Activated CD4-positive, CD25-positive, alpha-beta regulatory T cell treated with anti-CD3 and anti-CD28 coated beads, Interleukin-2, amount 50 U/mL, for 16 hours (primary cell): ENCODE results near the gene MMP11.

ENCODE experiments used
- DNase-seq: peaks from one replicate; pipeline ENCODE4 v3.0.0-alpha.2; 2020; ENCODE audit warnings: low read depth, low spot score

The MMP11 gene

DNA sequence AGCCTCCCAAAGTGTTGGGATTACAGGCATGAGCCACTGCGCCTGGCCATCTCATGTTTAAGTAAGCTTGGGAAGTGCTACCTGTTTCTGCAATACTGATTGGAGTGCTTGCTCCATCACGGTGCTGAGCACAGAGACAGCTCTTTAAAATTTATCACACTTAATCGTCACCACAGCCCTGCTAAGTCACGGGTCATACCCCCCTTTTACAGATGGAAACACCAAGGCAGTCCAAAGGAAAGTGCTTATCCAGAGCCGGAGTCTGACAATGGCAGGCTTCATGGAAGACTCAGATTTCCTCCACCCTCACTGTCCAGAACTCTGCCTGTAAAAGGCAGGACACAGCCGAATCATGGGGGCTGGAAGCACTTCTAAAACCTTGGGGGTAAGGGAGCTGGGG, 12.6 kb upstream of the MMP11 start:
- DNase-seq = no peak

GRCh38 chr22:23762842-23763578, 9.6 kb upstream of the MMP11 start, which contains the start of gene C22orf15:
Gene C22orf15, plus strand, starts transcription at chr22:23762990. Its CDS starts 317 bp downstream, at chr22:23763307.
- no peak for DNase-seq

- no peak for DNase-seq
These were observed 9.1 kb upstream of the MMP11 start for GRCh38 chr22:23763579-23763945.

- no peak for DNase-seq
These were observed 8.7 kb upstream of the MMP11 start for GRCh38 chr22:23763954-23764353.

GRCh38 chr22:23764899-23765881, 7.5 kb upstream of the MMP11 start:
- DNase-seq = no peak

GRCh38 chr22:23767303-23767672, 5.4 kb upstream of the MMP11 start:
- DNase-seq = no peak

DNA sequence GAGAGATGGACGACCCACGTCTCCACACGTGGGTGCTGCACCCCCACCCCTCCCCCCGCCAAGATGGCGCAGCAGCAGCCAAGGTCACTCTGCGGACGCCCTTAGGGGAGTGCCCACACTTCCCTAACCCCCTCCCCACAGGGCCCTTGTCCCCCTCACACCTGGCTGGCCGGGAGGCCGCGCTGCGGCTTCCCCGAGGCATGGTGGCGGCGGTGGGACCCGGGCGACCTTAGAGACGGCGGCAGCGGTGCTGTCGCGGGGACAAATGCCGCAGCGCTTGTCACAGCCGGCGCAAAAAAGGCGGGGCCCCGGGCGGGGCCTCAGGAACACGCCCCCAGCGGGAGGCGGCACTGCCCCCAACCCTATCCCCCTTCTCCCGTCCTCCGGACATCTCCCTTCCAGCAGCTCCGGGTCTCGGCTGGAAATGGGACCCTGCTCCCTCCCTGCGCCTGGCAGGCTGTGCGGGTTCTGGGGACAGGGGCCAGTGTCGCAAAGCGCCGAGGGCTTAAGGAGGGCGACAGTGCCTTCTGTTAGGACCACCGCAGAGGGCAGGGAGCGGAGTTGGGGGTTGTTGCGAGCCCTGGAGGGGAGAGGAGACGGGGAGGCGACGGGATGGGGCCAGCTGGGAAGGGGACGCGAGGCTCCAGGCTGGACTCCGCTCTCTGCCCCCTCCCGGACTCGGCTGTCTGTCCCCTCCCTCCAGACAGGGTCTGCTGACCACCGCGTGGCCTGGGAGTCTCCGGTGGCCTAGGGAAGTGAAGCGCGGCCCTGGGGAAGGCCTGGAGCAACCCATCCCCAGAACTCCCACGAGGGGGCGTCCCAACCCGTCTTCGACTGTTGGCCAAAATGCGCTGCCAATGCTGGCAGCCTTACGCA, 4.7 kb upstream of the MMP11 start, which contains the start of gene CHCHD10:
Gene CHCHD10, minus strand, starts transcription at position 300 of the 876 bp plus-strand sequence. Its CDS starts 98 bp downstream, at position 202.
- DNase-seq = peak; percentile 50

DNA sequence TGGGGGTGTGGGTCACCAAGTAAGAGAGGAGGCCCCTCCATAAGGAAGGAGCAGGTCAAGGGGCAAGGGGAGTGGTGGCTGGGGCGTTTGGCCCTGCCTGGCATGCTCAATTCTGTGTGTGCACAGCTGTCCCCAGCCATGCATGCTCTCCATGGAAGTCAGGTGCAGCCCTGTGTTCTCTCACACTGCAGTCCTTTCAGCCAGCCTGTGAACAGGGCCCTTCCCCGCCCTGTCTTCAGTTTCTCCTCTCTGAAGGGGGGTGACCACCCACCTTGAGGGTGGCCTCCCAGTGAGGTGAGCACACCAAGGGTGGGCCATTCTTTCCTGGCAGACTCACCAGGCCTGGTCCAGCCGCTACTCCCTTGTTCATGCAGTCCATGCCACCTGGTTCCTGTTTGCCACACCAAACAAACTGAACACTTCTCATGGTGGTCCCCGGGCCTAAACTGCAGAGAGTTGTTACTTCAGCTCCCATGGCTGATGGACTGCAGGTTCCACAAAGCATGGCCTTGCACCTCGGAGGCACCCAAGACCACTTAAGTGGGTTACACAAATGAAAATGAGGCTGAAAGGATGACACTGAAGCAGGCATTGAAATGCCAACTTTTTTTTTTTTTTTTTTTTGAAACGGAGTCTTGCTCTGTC, 3.2 kb upstream of the MMP11 start:
- DNase-seq = no peak

DNA sequence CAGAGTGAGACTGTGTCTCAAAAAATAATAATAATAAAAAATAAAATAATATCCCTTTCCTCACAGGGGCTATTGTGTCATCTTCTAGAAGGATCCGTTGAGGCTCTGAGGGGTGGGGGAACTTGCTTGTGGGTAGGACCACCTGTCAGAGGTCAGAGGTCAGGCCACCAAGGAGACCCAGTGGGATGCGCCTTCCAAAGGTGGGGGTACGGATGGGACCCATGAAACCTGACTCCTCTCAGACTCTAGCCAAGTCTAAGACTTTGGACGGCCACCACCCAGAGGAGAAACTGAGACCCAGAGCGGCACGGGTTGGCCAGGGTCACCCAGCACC, 367 bp upstream of the MMP11 start:
- no peak for DNase-seq

DNA sequence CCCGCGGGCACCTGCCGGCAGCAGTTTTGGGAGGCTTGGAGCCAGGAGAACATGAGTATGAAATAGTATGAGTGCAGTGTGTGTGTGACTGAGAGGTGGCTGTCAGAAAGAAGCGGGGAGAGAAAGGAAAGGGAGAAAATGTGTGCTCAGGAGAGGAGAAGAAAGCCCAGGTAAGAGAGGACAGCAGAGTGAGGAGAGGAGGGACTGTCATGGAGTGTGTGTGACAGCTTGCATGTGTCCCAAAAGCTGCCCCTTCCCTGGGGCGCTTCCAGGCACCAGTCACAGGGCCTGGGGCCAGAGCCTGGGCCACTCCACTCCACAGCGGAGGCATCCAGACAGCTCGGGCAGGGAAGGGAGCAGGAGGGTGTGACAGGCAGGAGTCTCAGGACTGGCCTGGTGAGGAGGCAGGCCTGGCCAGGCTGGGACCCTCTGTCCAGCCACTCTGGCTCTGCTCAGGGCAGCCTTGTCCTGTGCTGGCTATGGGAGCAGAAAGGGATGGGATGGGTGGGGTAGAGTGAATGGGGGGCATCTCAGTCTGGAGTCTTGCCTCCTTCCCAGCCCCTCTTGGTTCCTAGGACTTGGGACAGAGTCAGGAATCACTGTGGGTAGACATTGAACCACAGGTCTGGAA, 949 bp downstream of the MMP11 start:
- DNase-seq = no peak

DNA sequence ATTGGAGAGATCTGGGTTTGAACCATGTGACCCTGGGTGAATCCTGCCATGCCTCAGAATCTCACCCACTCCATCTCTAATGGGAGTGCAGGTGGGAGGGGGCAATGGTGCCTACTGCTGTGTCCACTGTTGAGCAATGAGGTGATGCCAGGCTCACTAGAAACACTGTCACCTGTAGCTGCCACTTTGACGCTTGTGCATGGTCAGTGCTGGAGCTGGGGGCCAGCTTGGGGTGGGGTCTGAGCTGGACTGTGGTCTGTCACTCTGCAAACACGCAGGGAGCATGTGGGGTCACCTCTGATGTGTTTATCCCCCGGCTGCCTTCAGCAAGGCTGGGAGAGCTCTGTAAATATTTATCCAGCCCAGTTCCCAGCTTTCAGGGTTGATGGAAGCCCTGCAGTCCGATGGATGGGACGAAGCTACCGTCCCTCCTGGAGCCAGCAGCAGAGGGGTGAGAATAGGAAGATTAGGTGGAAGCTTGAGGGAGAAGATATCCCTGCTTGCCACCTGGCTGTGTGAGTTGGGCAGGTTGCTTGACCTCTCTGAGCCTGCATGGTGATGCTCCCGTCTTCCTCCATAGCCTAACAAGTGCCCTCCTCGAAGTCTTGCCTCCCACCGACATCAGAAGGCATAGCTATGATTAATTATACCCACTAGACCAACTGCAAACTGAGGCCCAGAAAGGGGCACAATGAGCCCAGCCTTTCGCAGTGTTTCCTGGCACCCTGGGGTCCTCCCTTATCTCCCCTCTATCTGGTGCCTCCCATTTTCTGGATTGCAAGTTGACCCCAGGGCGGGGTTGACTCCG, 1.7 kb downstream of the MMP11 start:
- no peak for DNase-seq

- DNase-seq = no peak
These were observed 2.3 kb downstream of the MMP11 start for GRCh38 chr22:23774922-23775436.

GRCh38 chr22:23775779-23776375, 3.2 kb downstream of the MMP11 start:
- no peak for DNase-seq

DNA sequence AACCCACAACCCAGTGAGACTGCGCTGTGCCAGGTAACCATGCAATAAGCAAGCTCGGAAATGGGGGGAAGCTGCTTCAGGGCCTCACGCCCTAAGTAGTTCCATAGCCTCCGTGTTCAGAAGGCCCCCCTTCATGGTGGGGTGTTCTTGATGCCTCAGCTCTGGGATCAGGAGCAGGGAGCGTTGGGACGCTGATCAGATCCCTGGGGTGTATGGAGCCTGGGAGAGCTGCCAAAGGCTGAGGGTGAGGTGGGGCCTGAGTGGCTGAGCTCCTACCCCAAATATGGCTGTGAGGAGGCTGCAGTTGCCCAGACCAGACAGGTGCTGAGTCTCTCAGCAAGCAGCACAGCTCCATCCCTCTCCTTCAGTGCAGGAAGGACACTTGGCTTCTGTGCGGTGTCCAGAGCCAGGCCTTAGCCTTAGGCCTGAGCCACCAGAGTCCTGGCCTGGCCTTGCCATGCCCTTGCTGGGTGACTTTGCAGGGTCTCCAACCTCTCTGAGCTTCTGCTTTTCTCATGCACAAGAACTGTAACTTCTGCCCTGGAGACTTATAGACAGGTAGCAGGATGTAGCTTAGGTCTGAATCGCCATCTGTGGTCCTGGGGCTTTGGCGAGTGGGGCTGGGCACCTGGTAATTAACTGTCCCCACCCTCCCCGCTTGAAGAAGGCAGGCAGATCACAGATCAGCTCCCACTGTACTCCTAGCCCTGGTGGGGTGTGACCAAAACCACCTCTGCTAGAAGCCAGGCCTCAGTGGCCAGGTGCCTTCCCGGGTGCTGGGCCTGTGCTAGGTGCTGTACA, 5.3 kb downstream of the MMP11 start:
- DNase-seq = no peak

GRCh38 chr22:23778577-23778900, 5.9 kb downstream of the MMP11 start:
- DNase-seq = no peak

GRCh38 chr22:23779083-23779482, 6.4 kb downstream of the MMP11 start:
- DNase-seq = no peak

DNA sequence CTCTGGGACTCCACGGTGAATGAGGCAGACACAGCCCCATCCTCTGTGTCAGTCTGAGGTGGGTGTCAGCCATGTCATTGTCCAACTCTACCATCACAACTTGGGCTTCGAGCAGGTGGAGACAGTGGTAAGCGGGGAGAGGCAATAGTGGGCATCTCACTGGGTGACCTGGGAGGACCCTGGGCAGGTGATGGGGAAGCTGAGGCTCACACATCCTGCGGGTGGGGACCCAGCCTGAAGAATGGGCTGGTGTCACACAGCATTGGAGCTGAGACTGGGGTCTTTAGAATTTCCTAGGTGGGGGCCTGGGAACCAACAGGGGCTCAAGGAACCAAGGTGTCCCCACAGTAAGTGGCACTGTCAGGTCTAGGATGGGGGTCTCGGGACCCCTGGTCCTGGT, 7.1 kb downstream of the MMP11 start:
- DNase-seq = no peak

- DNase-seq = no peak
These were observed 7.6 kb downstream of the MMP11 start for GRCh38 chr22:23780146-23780748.
